ENCODE measurements around the gene SUB1.

GRCh38 chr5:32551194-32551593, 34.2 kb upstream of the SUB1 start:
- TF ChIP-seq CTCF (IDR thresholded peaks at IDR 0.05; ENCODE audit: low read depth, low read length) (no peak), EZH2phosphoT487 (IDR thresholded peaks at IDR 0.05; ENCODE audit: low read depth) (no peak)
